WTC11 (cell line): Measurements from ENCODE around the gene SHISAL2A. TPM values are rescaled to one million over a fixed set of nuclear protein-coding genes. Genes with fewer than 3 reads are reported as not detected.

Source experiments
- ATF3 ChIP-seq: sonication (generic); formaldehyde crosslinking; conservative IDR thresholded peaks from 2 replicates; pipeline ENCODE4 v1.8.1; 2022; ENCODE audit warnings: mild to moderate bottlenecking, missing genetic modification reagents
- E2F4 ChIP-seq: sonication (generic); formaldehyde crosslinking; IDR thresholded peaks from 2 replicates; pipeline ENCODE4 v1.8.1; 2022; ENCODE audit warnings: low read depth, mild to moderate bottlenecking, moderate library complexity, missing genetic modification reagents, borderline replicate concordance
- EMX1 ChIP-seq: fragments of 250-450 bp; sonication (Bioruptor Pico); IDR thresholded peaks from 2 replicates; pipeline ENCODE4 v1.8.0; 2021; ENCODE audit warnings: mild to moderate bottlenecking
- FOXP1 ChIP-seq: sonication (generic); formaldehyde crosslinking; IDR thresholded peaks from 2 replicates; pipeline ENCODE4 v1.8.0; 2022; ENCODE audit warnings: missing genetic modification reagents, mild to moderate bottlenecking, moderate library complexity, borderline replicate concordance
- GRHL2 ChIP-seq: fragments of 250-450 bp; sonication (Bioruptor Pico); IDR thresholded peaks from 2 replicates; pipeline ENCODE4 v1.8.0; 2022; ENCODE audit warnings: mild to moderate bottlenecking, moderate library complexity; ENCODE audit not compliant: insufficient replicate concordance, severe bottlenecking
- NFATC4 ChIP-seq: fragments of 250-450 bp; sonication (Bioruptor Pico); IDR thresholded peaks from 2 replicates; pipeline ENCODE4 v1.9.0; 2021; ENCODE audit warnings: mild to moderate bottlenecking
- NFE2L1 ChIP-seq: sonication (generic); formaldehyde crosslinking; IDR thresholded peaks from 2 replicates; pipeline ENCODE4 v1.8.1; 2023; ENCODE audit warnings: missing genetic modification reagents
- NR2C2 ChIP-seq: sonication (generic); formaldehyde crosslinking; IDR thresholded peaks from 2 replicates; pipeline ENCODE4 v1.8.0; 2022; ENCODE audit warnings: mild to moderate bottlenecking, missing genetic modification reagents
- RORB ChIP-seq: fragments of 250-450 bp; sonication (Bioruptor Pico); IDR thresholded peaks from 2 replicates; pipeline ENCODE4 v1.9.0; 2021; ENCODE audit warnings: mild to moderate bottlenecking
- SMAD3 ChIP-seq: sonication (generic); formaldehyde crosslinking; IDR thresholded peaks from 2 replicates; pipeline ENCODE4 v1.8.0; 2022; ENCODE audit warnings: missing genetic modification reagents, mild to moderate bottlenecking, borderline replicate concordance
- USF2 ChIP-seq: sonication (generic); formaldehyde crosslinking; IDR thresholded peaks from 2 replicates; pipeline ENCODE4 v1.8.1; 2023; ENCODE audit warnings: mild to moderate bottlenecking, missing genetic modification reagents, moderate library complexity
- ZNF121 ChIP-seq: sonication (generic); formaldehyde crosslinking; IDR thresholded peaks from 2 replicates; pipeline ENCODE4 v1.8.0; 2023; ENCODE audit warnings: missing genetic modification reagents
- ZNF219 ChIP-seq: sonication (generic); formaldehyde crosslinking; IDR thresholded peaks from 2 replicates; pipeline ENCODE4 v1.8.0; 2023; ENCODE audit warnings: missing genetic modification reagents, mild to moderate bottlenecking, borderline replicate concordance
- ZNF263 ChIP-seq: sonication (generic); formaldehyde crosslinking; IDR thresholded peaks from 2 replicates; pipeline ENCODE4 v1.8.1; 2022; ENCODE audit warnings: low read depth, mild to moderate bottlenecking, moderate library complexity, missing genetic modification reagents
- ZNF671 ChIP-seq: fragments of 250-450 bp; sonication (Bioruptor Pico); IDR thresholded peaks from 2 replicates; pipeline ENCODE4 v1.8.0; 2021; ENCODE audit warnings: mild to moderate bottlenecking
- total RNA-seq: library from RNA; stranded (reverse); gene quantifications from 3 replicates; pipeline ENCODE4 v1.2.3, GENCODE V29; 2021
- TF ChIP-seq, protein P1 (sequence below): sonication (generic); formaldehyde crosslinking; IDR thresholded peaks from 2 replicates; pipeline ENCODE4 v1.8.0; 2022; ENCODE audit warnings: missing genetic modification reagents
- TF ChIP-seq, protein P2 (sequence below): fragments of 250-450 bp; sonication (Bioruptor Pico); IDR thresholded peaks from 2 replicates; pipeline ENCODE4 v1.9.0; 2021; ENCODE audit warnings: mild to moderate bottlenecking, borderline replicate concordance
- TF ChIP-seq, protein P3 (sequence below): sonication (generic); formaldehyde crosslinking; conservative IDR thresholded peaks from 2 replicates; pipeline ENCODE4 v1.8.1; 2023; ENCODE audit warnings: mild to moderate bottlenecking, low read depth, missing genetic modification reagents, moderate library complexity
- TF ChIP-seq, protein P4 (sequence below): sonication (generic); formaldehyde crosslinking; IDR thresholded peaks from 2 replicates; pipeline ENCODE4 v1.8.1; 2023; ENCODE audit warnings: mild to moderate bottlenecking, moderate library complexity, missing genetic modification reagents
- TF ChIP-seq, protein P5 (sequence below): sonication (generic); formaldehyde crosslinking; IDR thresholded peaks from 2 replicates; pipeline ENCODE4 v1.8.1; 2023; ENCODE audit warnings: mild to moderate bottlenecking, missing genetic modification reagents, borderline replicate concordance

Gene SHISAL2A
- total RNA-seq, 1 experiment from 2014 or later: 1.4 TPM

DNA sequence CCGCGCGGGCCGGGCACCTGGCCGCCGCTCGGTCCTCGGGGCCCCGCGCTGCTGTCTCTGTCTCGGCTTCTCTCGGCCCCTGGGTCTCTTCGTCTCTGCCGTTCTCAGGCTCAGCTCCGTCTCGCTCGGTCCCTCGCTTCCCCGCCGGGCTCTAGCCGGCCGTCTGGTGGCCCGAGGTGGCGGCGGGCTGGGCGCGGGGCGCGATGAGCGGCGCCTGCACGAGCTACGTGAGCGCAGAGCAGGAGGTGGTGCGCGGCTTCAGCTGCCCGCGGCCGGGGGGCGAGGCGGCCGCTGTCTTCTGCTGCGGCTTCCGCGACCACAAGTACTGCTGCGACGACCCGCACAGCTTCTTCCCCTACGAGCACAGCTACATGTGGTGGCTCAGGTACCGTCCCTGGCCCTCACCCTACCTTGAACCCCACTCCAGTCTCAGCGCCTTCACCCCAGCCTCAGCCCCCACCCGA, 355 bp downstream of the SHISAL2A start (continued):
- TF ChIP-seq ZNF671 (CRISPR knock-in tag) (no peak), NFATC4 (no peak), NFE2L1 (no peak), ATF3 (no peak), USF2 (CRISPR knock-in tag) (no peak), FOXP1 (peak; percentile 15; the same call in 1 of the 2 replicates), SMAD3 (CRISPR knock-in tag) (no peak), RORB (CRISPR knock-in tag) (no peak), ZNF263 (CRISPR knock-in tag) (no peak), GRHL2 (CRISPR knock-in tag) (no peak), ZNF121 (CRISPR knock-in tag) (no peak), NR2C2 (CRISPR knock-in tag) (no peak), ZNF219 (CRISPR knock-in tag) (no peak), E2F4 (CRISPR knock-in tag) (no peak), EMX1 (CRISPR knock-in tag) (no peak)
- TF ChIP-seq, protein P1, sequence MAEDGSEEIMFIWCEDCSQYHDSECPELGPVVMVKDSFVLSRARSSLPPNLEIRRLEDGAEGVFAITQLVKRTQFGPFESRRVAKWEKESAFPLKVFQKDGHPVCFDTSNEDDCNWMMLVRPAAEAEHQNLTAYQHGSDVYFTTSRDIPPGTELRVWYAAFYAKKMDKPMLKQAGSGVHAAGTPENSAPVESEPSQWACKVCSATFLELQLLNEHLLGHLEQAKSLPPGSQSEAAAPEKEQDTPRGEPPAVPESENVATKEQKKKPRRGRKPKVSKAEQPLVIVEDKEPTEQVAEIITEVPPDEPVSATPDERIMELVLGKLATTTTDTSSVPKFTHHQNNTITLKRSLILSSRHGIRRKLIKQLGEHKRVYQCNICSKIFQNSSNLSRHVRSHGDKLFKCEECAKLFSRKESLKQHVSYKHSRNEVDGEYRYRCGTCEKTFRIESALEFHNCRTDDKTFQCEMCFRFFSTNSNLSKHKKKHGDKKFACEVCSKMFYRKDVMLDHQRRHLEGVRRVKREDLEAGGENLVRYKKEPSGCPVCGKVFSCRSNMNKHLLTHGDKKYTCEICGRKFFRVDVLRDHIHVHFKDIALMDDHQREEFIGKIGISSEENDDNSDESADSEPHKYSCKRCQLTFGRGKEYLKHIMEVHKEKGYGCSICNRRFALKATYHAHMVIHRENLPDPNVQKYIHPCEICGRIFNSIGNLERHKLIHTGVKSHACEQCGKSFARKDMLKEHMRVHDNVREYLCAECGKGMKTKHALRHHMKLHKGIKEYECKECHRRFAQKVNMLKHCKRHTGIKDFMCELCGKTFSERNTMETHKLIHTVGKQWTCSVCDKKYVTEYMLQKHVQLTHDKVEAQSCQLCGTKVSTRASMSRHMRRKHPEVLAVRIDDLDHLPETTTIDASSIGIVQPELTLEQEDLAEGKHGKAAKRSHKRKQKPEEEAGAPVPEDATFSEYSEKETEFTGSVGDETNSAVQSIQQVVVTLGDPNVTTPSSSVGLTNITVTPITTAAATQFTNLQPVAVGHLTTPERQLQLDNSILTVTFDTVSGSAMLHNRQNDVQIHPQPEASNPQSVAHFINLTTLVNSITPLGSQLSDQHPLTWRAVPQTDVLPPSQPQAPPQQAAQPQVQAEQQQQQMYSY (CRISPR knock-in tag): no peak; the same call in 1 of the 2 replicates
- TF ChIP-seq, protein P2, sequence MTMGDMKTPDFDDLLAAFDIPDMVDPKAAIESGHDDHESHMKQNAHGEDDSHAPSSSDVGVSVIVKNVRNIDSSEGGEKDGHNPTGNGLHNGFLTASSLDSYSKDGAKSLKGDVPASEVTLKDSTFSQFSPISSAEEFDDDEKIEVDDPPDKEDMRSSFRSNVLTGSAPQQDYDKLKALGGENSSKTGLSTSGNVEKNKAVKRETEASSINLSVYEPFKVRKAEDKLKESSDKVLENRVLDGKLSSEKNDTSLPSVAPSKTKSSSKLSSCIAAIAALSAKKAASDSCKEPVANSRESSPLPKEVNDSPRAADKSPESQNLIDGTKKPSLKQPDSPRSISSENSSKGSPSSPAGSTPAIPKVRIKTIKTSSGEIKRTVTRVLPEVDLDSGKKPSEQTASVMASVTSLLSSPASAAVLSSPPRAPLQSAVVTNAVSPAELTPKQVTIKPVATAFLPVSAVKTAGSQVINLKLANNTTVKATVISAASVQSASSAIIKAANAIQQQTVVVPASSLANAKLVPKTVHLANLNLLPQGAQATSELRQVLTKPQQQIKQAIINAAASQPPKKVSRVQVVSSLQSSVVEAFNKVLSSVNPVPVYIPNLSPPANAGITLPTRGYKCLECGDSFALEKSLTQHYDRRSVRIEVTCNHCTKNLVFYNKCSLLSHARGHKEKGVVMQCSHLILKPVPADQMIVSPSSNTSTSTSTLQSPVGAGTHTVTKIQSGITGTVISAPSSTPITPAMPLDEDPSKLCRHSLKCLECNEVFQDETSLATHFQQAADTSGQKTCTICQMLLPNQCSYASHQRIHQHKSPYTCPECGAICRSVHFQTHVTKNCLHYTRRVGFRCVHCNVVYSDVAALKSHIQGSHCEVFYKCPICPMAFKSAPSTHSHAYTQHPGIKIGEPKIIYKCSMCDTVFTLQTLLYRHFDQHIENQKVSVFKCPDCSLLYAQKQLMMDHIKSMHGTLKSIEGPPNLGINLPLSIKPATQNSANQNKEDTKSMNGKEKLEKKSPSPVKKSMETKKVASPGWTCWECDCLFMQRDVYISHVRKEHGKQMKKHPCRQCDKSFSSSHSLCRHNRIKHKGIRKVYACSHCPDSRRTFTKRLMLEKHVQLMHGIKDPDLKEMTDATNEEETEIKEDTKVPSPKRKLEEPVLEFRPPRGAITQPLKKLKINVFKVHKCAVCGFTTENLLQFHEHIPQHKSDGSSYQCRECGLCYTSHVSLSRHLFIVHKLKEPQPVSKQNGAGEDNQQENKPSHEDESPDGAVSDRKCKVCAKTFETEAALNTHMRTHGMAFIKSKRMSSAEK: no peak
- TF ChIP-seq, protein P3, sequence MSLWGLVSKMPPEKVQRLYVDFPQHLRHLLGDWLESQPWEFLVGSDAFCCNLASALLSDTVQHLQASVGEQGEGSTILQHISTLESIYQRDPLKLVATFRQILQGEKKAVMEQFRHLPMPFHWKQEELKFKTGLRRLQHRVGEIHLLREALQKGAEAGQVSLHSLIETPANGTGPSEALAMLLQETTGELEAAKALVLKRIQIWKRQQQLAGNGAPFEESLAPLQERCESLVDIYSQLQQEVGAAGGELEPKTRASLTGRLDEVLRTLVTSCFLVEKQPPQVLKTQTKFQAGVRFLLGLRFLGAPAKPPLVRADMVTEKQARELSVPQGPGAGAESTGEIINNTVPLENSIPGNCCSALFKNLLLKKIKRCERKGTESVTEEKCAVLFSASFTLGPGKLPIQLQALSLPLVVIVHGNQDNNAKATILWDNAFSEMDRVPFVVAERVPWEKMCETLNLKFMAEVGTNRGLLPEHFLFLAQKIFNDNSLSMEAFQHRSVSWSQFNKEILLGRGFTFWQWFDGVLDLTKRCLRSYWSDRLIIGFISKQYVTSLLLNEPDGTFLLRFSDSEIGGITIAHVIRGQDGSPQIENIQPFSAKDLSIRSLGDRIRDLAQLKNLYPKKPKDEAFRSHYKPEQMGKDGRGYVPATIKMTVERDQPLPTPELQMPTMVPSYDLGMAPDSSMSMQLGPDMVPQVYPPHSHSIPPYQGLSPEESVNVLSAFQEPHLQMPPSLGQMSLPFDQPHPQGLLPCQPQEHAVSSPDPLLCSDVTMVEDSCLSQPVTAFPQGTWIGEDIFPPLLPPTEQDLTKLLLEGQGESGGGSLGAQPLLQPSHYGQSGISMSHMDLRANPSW: 0 out of 2 replicates have a peak, but pooled peaks have one; percentile 9
- TF ChIP-seq, protein P4, sequence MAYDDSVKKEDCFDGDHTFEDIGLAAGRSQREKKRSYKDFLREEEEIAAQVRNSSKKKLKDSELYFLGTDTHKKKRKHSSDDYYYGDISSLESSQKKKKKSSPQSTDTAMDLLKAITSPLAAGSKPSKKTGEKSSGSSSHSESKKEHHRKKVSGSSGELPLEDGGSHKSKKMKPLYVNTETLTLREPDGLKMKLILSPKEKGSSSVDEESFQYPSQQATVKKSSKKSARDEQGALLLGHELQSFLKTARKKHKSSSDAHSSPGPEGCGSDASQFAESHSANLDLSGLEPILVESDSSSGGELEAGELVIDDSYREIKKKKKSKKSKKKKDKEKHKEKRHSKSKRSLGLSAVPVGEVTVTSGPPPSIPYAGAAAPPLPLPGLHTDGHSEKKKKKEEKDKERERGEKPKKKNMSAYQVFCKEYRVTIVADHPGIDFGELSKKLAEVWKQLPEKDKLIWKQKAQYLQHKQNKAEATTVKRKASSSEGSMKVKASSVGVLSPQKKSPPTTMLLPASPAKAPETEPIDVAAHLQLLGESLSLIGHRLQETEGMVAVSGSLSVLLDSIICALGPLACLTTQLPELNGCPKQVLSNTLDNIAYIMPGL (CRISPR knock-in tag): no peak
- TF ChIP-seq, protein P5, sequence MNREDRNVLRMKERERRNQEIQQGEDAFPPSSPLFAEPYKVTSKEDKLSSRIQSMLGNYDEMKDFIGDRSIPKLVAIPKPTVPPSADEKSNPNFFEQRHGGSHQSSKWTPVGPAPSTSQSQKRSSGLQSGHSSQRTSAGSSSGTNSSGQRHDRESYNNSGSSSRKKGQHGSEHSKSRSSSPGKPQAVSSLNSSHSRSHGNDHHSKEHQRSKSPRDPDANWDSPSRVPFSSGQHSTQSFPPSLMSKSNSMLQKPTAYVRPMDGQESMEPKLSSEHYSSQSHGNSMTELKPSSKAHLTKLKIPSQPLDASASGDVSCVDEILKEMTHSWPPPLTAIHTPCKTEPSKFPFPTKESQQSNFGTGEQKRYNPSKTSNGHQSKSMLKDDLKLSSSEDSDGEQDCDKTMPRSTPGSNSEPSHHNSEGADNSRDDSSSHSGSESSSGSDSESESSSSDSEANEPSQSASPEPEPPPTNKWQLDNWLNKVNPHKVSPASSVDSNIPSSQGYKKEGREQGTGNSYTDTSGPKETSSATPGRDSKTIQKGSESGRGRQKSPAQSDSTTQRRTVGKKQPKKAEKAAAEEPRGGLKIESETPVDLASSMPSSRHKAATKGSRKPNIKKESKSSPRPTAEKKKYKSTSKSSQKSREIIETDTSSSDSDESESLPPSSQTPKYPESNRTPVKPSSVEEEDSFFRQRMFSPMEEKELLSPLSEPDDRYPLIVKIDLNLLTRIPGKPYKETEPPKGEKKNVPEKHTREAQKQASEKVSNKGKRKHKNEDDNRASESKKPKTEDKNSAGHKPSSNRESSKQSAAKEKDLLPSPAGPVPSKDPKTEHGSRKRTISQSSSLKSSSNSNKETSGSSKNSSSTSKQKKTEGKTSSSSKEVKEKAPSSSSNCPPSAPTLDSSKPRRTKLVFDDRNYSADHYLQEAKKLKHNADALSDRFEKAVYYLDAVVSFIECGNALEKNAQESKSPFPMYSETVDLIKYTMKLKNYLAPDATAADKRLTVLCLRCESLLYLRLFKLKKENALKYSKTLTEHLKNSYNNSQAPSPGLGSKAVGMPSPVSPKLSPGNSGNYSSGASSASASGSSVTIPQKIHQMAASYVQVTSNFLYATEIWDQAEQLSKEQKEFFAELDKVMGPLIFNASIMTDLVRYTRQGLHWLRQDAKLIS (CRISPR knock-in tag): no peak
